Raji (cell line): ENCODE results near the gene OR10AD1.
A peak's percentile ranks its signal among the peaks of the same experiment; 100 is the strongest.

Experiments
- POLR2A ChIP-seq: IDR thresholded peaks from 2 replicates; pipeline ENCODE4 v1.6.1; 2011; ENCODE audit warnings: low read depth, low read length, control low read depth; ENCODE audit not compliant: insufficient read depth

OR10AD1 gene

GRCh38 chr12:48179466-48179865 lies 23.6 kb downstream of the OR10AD1 start:
- no peak for TF ChIP-seq POLR2A

- TF ChIP-seq POLR2A, result no peak
Observed at GRCh38 chr12:48177982-48178381, 25.1 kb downstream of the OR10AD1 start.

- no peak for TF ChIP-seq POLR2A
Observed at GRCh38 chr12:48176417-48176751, 26.7 kb downstream of the OR10AD1 start.

- TF ChIP-seq POLR2A, result no peak
Observed at GRCh38 chr12:48175613-48176416, 27.3 kb downstream of the OR10AD1 start.

- no peak for TF ChIP-seq POLR2A
Observed at GRCh38 chr12:48169011-48169410, 34.1 kb downstream of the OR10AD1 start.

GRCh38 chr12:48165089-48165981 lies 37.8 kb downstream of the OR10AD1 start:
- TF ChIP-seq POLR2A, result no peak

DNA sequence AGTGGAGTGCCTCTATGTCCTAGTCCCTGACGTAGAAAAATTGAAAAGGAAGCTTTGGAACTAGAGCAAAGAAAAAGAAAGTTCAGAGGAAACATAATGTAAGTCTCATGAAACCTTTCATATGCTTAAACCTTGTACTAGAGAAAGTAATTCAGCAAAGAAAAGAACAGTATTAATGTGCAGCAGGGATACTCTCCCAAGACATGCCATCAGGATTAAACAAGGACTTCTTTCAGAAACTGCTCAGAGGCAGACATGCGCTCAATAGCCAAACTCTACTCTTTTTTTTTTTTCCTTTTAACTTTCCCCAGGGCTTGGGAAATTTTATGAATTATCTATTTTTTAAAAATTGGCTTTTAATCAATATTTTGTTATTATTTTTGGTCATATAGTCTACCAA lies 38.6 kb downstream of the OR10AD1 start:
- no peak for TF ChIP-seq POLR2A

GRCh38 chr12:48163150-48163747 lies 39.8 kb downstream of the OR10AD1 start:
- no peak for TF ChIP-seq POLR2A

- TF ChIP-seq POLR2A, result no peak
Observed at GRCh38 chr12:48160807-48161206, 42.3 kb downstream of the OR10AD1 start.

DNA sequence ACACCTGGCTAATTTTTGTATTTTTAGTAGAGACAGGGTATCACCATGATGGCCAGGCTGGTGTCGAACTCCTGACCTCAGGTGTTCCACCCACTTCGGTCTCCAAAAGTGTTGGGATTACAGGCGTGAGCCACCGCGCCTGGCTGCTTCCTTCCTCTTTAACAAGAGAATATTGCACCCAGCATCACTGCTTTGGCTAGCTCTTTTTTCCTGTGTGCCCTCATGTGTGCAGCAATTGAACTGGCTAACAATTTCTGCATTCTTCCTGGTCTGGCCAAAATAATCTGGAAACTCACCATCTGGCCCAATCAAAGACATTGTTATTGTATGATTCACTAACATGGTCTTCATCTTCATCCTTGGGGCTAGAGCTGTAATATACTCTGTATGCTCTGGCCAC lies 43.0 kb downstream of the OR10AD1 start:
- no peak for TF ChIP-seq POLR2A

DNA sequence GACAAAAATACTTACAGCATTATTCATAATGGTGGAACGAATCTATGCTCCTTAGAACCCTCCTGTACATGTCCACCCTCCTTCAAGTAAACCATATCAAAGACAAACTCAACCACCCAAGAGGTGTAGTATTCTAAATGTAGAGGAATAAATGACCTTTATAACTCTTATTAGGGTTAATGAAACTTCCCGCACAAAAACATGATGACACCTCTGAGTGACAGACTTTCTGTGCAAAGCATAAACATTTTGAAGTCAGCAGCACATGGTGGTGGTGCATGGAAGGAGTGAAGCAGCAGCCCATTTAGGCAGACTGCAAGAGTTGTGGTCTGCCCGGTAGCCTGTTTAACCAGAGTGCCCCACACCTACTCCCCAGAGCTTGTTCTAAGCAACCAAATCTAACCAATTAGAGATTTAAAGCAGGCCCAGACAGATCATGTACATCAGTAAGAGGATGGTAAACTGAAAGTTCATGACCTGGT lies 45.2 kb downstream of the OR10AD1 start:
- TF ChIP-seq POLR2A, result no peak

- peak; percentile 77 for TF ChIP-seq POLR2A
Observed at GRCh38 chr12:48157018-48157888, 45.8 kb downstream of the OR10AD1 start, which contains the start of gene ASB8. Gene ASB8, minus strand, starts transcription at chr12:48157515. Its CDS starts 4,019 bp downstream, at chr12:48153496.

GRCh38 chr12:48156652-48157017 lies 46.5 kb downstream of the OR10AD1 start:
- no peak for TF ChIP-seq POLR2A
